Urinary bladder (tissue), 4 donors: ENCODE measurements around the gene PANK1. TPM values are rescaled to one million over a fixed set of nuclear protein-coding genes. Genes with fewer than 3 reads are reported as not detected.

Experiments used
- DNase-seq: peaks from one replicate; pipeline ENCODE4 v3.0.0-alpha.2; 2015; ENCODE audit errors: extremely low spot score
- H3K27ac ChIP-seq: one replicate; pipeline ENCODE4 v1.5.1; 2013; ENCODE audit warnings: low read depth, mild to moderate bottlenecking, moderate library complexity
- H3K36me3 ChIP-seq: one replicate; pipeline ENCODE4 v1.6.1; 2013; ENCODE audit warnings: mild to moderate bottlenecking, moderate library complexity; ENCODE audit not compliant: insufficient read depth
- H3K4me1 ChIP-seq: one replicate; pipeline ENCODE4 v1.6.1; 2013; ENCODE audit warnings: mild to moderate bottlenecking, moderate library complexity; ENCODE audit not compliant: insufficient read depth
- H3K4me3 ChIP-seq: one replicate; pipeline ENCODE4 v1.5.1; 2013; ENCODE audit warnings: low read depth, low read length
- WGBS: extraction: QIAGEN DNeasy Blood & Tissue Kit; methylation state at CpG from one replicate; pipeline ENCODE4 v1.1.7; 2013; 5-methylcytosine and 5-hydroxymethylcytosine counted together
- polyA plus RNA-seq: library from polyadenylated mRNA; stranded (reverse); fragments of 200-250 nt; gene quantifications from one replicate; pipeline ENCODE4 v1.2.3, GENCODE V29; 2013
- total RNA-seq: library from RNA; depleted of rRNA; stranded (reverse); fragments of >200 nt; gene quantifications from one replicate; pipeline ENCODE4 v1.2.3, GENCODE V29; 2014
- donor health status: healthy with polysubstance abuse.
- donor health status: healthy.

The PANK1 gene
- total and polyA plus RNA-seq, 2 donors: 2.5 to 11.6 TPM

- 62% methylated on average over 3 of the region's 3 CpGs for WGBS
These were observed 19.2 kb upstream of the PANK1 start for GRCh38 chr10:89664203-89664602.

GRCh38 chr10:89663144-89663543, 18.1 kb upstream of the PANK1 start:
- no peak for DNase-seq
- Histone ChIP-seq H3K27ac (no peak overlapping the region), H3K4me3 (no peak overlapping the region), H3K36me3 (no peaks in the 10 kb centered on the region), H3K4me1 (no peaks in the 10 kb centered on the region)
- 62% methylated on average over 3 of the region's 3 CpGs for WGBS

More at GRCh38 chr10:89664203-89664602, 19.2 kb upstream of the PANK1 start:
- Histone ChIP-seq H3K4me1 (no peaks in the 10 kb centered on the region), H3K4me3 (no peak overlapping the region), H3K27ac (no peak overlapping the region), H3K36me3 (no peaks in the 10 kb centered on the region)
- DNase-seq: no peak

- Histone ChIP-seq H3K27ac (no peak overlapping the region), H3K4me1 (no peaks in the 10 kb centered on the region), H3K36me3 (no peaks in the 10 kb centered on the region), H3K4me3 (no peak overlapping the region)
- no peak for DNase-seq
- 80% methylated on average over 2 of the region's 2 CpGs for WGBS
These were observed 17.6 kb upstream of the PANK1 start for GRCh38 chr10:89662596-89662995.

GRCh38 chr10:89659143-89660131, 14.4 kb upstream of the PANK1 start:
- 66% methylated on average over 10 of the region's 10 CpGs for WGBS
- H3K4me1 ChIP-seq: no peaks in the 10 kb centered on the region
- H3K27ac ChIP-seq: no peak overlapping the region
- DNase-seq: no peak
- no peak overlapping the region for H3K4me3 ChIP-seq
- no peaks in the 10 kb centered on the region for H3K36me3 ChIP-seq

- Histone ChIP-seq H3K4me3 (no peak overlapping the region), H3K27ac (no peak overlapping the region), H3K36me3 (no peaks in the 10 kb centered on the region), H3K4me1 (no peaks in the 10 kb centered on the region)
- 82% methylated on average over 1 of the region's 1 CpG for WGBS
- no peak for DNase-seq
These were observed 12.3 kb upstream of the PANK1 start for GRCh38 chr10:89657302-89657701.

- no peaks in the 10 kb centered on the region for H3K36me3 ChIP-seq
- no peak overlapping the region for H3K4me3 ChIP-seq
- no peak overlapping the region for H3K27ac ChIP-seq
- H3K4me1 ChIP-seq: no peaks in the 10 kb centered on the region
- 86% methylated on average over 1 of the region's 1 CpG for WGBS
- no peak for DNase-seq
These were observed 10.7 kb upstream of the PANK1 start for GRCh38 chr10:89655722-89656121.

GRCh38 chr10:89653410-89653869, 8.4 kb upstream of the PANK1 start:
- H3K27ac ChIP-seq: no peak overlapping the region
- H3K4me1 ChIP-seq: no peaks in the 10 kb centered on the region
- DNase-seq: no peak
- WGBS: 77% methylated on average over 6 of the region's 6 CpGs
- no peak overlapping the region for H3K4me3 ChIP-seq
- H3K36me3 ChIP-seq: no peaks in the 10 kb centered on the region

- no peak overlapping the region for H3K27ac ChIP-seq
- no peaks in the 10 kb centered on the region for H3K36me3 ChIP-seq
- no peaks in the 10 kb centered on the region for H3K4me1 ChIP-seq
- no peak overlapping the region for H3K4me3 ChIP-seq
- DNase-seq: no peak
- 78% methylated on average over 3 of the region's 3 CpGs for WGBS
These were observed 7.8 kb upstream of the PANK1 start for GRCh38 chr10:89652806-89653370.

- no peak for DNase-seq
- Histone ChIP-seq H3K4me3 (no peak overlapping the region), H3K27ac (no peak overlapping the region), H3K4me1 (no peaks in the 10 kb centered on the region), H3K36me3 (no peaks in the 10 kb centered on the region)
- 68% methylated on average over 3 of the region's 3 CpGs for whole genome bisulfite sequencing
These were observed 7.0 kb upstream of the PANK1 start for GRCh38 chr10:89651916-89652573.

- no peak for DNase-seq
- 67% methylated on average over 5 of the region's 5 CpGs for WGBS
- H3K4me1 ChIP-seq: no peaks in the 10 kb centered on the region
- no peak overlapping the region for H3K4me3 ChIP-seq
- H3K27ac ChIP-seq: no peak overlapping the region
- no peaks in the 10 kb centered on the region for H3K36me3 ChIP-seq
These were observed 6.3 kb upstream of the PANK1 start for GRCh38 chr10:89651205-89651915.

GRCh38 chr10:89649051-89649450, 4.0 kb upstream of the PANK1 start:
- H3K4me3 ChIP-seq: no peak overlapping the region
- H3K36me3 ChIP-seq: no peaks in the 10 kb centered on the region
- H3K27ac ChIP-seq: no peak overlapping the region
- H3K4me1 ChIP-seq: no peaks in the 10 kb centered on the region
- WGBS: 81% methylated on average over 1 of the region's 1 CpG
- no peak for DNase-seq

- no peaks in the 10 kb centered on the region for H3K4me1 ChIP-seq
- no peak for DNase-seq
- WGBS: 81% methylated on average over 3 of the region's 3 CpGs
- H3K36me3 ChIP-seq: no peaks in the 10 kb centered on the region
- H3K4me3 ChIP-seq: no peak overlapping the region
- H3K27ac ChIP-seq: no peak overlapping the region
These were observed 3.0 kb upstream of the PANK1 start for GRCh38 chr10:89648074-89648473.

- DNase-seq: peak; percentile 5
- Histone ChIP-seq H3K27ac (no peak overlapping the region), H3K36me3 (no peaks in the 10 kb centered on the region), H3K4me3 (no peak overlapping the region), H3K4me1 (no peaks in the 10 kb centered on the region)
- WGBS: 58% methylated on average over 5 of the region's 5 CpGs
These were observed 2.0 kb upstream of the PANK1 start for GRCh38 chr10:89646889-89647657.
